GM18517 (cell line): ENCODE data around the gene ZNF512B.
"Not testable (repeated sequence)": the region's sequence is repeated elsewhere in the genome, so short reads cannot be mapped to it uniquely, and the experiment has no call there.

Experiments used
- ATAC-seq: cut with Tn5 transposase; IDR thresholded peaks from one replicate; pipeline ENCODE4 v1.9.1; 2021; ENCODE audit warnings: mild to moderate bottlenecking, moderate library complexity; ENCODE audit not compliant: unreplicated experiment

The ZNF512B gene

GRCh38 chr20:63978319-63979228, 8.8 kb upstream of the ZNF512B start:
- no peak for ATAC-seq

GRCh38 chr20:63977739-63978276, 8.1 kb upstream of the ZNF512B start:
- ATAC-seq, result no peak

DNA sequence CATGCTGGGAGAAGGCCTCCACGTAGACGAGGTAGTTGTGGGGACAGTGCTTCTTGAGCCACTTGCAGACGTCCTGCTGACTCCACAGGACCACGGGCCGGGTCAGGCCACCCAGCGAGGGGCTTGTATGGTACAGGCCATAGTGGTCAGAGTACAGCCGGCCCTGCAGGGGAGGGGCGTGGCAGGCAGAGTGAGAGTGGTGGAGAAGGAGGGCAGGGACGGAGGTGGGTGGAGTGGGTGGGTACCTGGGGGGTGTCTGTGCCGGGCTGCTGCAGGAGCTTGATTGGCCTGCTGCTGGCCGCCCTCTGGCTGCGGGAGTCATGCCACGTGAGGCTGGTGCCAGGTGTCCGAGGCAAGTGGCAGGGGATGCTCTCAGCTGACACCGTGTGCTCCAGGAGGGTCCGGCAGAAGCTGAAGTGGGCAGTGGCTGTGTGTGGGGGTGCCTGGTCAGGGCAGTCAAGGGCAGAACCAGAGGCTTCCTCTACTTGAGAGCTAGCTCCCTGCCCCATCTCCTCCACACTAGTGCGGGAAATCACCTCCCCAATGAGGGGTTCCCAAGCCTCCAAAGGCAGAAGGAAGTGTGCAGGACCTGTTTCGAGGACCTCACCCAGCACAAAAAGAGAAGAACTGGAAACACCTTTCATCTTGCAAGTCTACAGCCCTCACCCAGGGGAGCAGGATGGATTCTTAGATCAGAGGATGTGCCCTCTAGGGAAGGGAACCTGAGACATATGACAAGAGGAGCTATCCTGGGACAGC, 7.4 kb upstream of the ZNF512B start:
- no peak for ATAC-seq

- ATAC-seq, result not testable (repeated sequence)
Observed at GRCh38 chr20:63976511-63976910, 6.8 kb upstream of the ZNF512B start.

DNA sequence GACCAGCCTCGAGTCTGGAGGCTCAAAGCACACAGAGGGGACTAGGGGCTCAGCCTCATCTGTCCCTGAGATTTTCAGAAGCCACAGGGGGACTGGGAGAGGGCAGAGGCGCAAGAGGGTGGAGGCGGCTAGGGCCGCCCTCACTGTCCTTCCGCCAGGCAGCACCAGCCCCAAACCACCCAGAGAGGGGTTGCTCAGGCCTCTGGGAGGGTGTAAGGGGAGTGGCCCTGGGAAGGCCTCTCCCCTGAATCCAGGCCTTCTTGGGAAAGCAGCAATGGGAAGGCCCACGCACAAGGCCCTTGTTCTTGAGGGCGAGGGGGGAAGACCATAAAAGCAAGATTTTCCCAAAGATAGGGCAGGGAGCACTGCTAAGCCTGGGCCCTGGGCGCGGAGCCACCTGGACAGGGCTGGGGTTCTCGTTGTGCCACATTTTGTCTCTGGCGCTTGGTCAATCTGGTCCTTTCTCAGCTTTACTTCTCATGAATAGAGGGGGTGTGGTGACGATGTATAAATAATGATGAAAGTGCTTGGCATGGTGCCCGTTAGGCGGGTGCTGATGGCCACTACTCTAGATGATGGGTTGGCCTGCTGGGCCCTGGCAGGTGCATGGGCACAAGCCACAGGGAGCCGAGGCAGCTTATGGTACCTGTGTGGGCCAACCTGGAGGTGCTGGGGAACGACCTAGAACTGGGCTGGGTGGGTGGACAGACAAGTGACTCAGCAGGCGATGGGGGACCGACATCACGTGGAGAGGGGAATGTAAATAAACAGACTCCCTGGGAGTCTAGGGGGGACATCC, 4.9 kb upstream of the ZNF512B start:
- ATAC-seq, result no peak

- ATAC-seq, result no peak
Observed at GRCh38 chr20:63973636-63974401, 4.1 kb upstream of the ZNF512B start.

DNA sequence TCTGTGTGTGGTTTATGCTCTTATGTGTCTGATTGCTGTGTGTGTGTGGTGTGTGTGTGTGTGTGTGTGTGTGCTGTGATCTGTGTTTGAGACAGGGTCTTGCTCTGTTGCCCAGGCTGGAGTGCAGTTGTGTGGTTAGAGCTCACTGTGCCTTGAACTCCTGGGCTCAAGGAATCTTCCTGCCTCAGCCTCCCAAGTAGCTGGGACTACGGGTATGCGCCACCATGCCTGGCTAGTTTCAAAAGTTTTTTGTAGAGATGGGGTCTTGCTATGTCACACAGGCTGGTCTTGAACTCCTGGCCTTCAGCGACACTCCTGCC, 3.4 kb upstream of the ZNF512B start:
- no peak for ATAC-seq

DNA sequence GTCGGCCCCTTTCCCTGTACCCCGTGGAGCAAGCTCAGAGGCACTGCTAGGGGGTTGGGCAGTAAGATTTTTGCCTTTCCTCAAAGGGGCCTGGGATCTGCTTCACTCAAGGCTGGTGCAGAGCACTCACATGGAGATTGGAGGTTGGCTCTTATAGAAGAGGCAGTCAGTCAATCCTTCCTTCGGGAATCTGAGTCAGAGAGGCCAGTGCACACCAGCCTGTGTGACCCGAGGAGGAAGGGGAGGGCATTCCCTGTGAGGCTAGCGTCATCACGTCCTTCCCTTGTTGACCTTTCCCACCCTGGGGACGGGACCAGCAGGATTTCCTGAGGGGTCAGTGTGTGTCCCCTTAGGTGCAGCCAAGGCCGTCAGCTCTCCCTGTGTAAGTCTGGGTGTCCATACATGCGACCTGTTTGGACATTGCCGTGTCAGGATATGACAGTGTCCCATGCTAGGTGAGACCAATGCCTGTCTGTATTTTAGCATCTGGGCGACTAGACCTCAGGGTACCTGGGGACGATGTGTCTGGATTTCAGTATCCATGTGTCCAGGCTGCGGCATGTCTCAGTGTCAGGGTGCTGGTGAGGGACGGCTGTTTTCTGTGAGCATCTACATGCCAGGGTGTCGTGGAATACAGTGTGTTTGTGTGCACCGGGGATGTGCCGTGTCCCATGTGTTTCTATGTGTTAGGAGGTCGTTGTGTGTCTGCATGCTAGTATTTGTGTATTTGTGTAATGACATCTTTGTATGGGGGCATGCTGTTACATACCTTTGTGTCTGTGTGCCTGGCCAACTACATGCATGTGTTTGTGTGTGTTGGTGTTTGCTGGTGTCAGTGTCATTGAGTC, 2.8 kb upstream of the ZNF512B start:
- ATAC-seq, result no peak

DNA sequence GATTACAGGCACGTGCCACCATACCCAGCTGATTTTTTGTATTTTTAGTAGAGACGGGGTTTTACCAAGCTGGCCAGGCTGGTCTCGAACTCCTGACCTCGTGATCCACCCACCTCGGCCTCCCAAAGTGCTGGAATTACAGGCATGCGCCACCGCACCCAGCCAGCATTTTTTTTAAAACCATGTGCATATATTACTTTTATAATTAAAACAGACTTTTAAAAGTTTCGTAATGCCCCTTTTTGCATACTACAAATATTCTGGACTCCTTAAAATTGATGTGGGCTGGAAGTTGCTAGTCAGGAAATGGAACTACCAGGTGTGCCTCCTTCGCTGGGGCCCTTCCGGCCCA, 2.2 kb upstream of the ZNF512B start:
- ATAC-seq, result not testable (repeated sequence)

- ATAC-seq, result no peak
Observed at GRCh38 chr20:63970714-63971431, 1.1 kb upstream of the ZNF512B start.

- no peak for ATAC-seq
Observed at GRCh38 chr20:63968928-63969760, 586 bp downstream of the ZNF512B start.

- ATAC-seq, result no peak
Observed at GRCh38 chr20:63968136-63968927, 1.4 kb downstream of the ZNF512B start.

- ATAC-seq, result no peak
Observed at GRCh38 chr20:63967330-63968135, 2.2 kb downstream of the ZNF512B start.

DNA sequence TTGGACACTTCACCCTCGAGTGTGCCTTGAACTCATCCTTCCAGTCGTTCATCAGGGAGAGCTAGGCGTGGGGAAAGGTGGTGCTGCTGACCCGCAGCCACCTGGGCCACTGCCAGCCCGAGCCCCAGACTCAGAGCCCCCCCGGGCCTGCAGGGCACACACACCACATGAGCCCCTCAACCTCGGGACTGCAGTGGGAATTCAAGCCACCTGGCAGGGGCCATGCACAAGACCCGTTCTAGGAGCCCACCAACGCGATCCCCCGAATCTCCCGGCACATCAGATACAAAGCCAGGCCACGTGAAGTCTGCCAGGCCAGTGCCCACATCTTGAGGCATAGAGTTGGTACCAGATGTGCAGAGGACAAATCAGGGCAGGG, 2.8 kb downstream of the ZNF512B start:
- ATAC-seq, result no peak

DNA sequence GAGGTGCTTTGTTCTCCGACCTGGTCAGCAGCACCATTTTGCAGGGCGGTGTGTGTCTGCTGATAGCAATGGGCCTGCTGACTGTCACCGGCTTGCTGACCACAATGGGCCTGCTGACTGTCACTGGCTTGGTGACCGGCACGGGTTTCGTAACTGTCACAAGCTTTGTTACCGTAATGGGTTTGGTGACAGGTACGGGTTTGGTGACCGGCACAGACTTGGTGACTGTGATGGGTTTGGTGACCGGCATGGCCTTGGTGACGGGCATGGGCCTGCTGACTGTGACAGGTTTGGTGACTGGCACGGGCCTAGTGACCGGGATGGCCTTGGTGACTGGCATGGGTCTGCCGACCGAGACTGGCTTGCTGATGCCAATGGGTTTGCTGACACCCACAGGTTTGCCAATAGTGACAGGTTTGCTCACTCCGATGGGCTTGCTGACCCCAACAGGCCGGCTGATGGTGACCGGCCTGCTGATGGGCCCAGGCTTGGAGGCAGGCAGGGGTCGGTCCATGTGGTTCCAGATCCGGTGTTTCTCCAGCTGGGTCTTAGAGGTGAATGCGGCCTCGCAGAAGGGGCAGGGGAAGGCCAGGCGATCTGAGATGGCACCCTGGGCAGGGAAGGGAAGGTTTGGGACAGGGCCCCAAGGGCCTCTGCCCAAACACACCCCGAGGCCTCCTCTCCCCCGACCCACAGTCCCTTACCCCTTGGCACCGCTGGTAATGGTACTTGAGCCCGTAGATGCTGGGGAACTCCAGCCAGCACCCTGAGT, 3.4 kb downstream of the ZNF512B start:
- ATAC-seq, result no peak

GRCh38 chr20:63964412-63964811, 5.3 kb downstream of the ZNF512B start:
- ATAC-seq, result no peak
